ENCODE measurements around the gene SGCA.

The SGCA gene

GRCh38 chr17:50220811-50221210 is 55.0 kb downstream of the SGCA start:
- in situ Hi-C loops (cut with MboI; ENCODE audit: low sequenced_read_pairs) = no loop called here

- in situ Hi-C loops (cut with MboI; ENCODE audit: low sequenced_read_pairs) = no loop called here
Measured at GRCh38 chr17:50221266-50221863, 55.6 kb downstream of the SGCA start.

- in situ Hi-C loops (cut with MboI; ENCODE audit: low sequenced_read_pairs) = no loop called here
Measured at GRCh38 chr17:50221864-50222545, 56.2 kb downstream of the SGCA start.

- in situ Hi-C loops (cut with MboI; ENCODE audit: low sequenced_read_pairs) = no loop called here
Measured at GRCh38 chr17:50222922-50223321, 57.1 kb downstream of the SGCA start.

Measured in HL-60/S4 treated with phorbol 12-myristate 13-acetate at 8.2 ng/mL for 4 days and 3 days (cell line).